ENCODE measurements around the gene DCST1. TPM values are rescaled to one million over a fixed set of nuclear protein-coding genes. Genes with fewer than 3 reads are reported as not detected.
A peak's percentile ranks its signal among the peaks of the same experiment; 100 is the strongest.

The DCST1 gene
- total and polyA plus RNA-seq, 2 donors (not counting 1 experiment from before 2014, with no cell fraction given): not detected

DNA sequence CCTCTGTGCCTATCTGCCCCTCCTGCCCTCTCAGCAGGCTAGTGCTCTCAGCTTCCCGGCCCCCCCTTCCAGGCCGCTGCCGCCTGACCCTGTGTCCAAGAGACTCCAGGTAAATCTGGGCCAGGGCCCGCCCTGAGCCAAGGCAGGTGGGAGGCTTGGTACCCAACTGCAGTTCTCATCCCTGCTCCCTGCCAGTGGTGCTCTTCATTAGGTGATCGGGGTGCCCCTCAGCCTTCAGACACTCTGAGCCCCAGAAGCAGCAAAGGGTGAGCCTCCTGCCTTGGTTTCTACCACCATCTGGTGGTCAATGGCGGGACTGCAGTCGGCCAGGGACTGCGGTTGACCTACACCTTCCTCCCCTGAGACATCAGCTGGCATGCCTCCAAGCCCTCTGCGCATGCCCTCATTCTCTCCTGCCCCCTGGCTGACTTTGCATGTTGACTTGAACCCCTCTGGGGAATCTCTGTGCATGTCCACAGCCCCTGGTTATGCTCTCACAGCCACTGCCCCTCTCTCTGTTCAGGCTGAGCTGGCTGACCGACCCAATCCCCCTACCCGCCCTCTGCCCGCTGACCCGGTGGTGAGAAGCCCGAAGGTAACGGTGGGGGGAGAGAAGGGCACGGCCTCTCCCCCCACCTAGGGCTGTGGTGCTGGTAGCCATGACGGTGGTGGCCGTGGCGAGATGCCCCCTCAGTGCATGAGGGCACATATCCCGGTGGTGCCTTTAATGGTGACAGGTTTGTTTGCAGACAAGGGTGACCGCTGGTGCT lies 27.9 kb downstream of the DCST1 start:
- Histone ChIP-seq H3K27ac (ENCODE audit: insufficient read depth, low read length) (no peak overlapping the region), H3K79me2 (ENCODE audit: control insufficient read depth, insufficient read depth, low read length) (no peaks in the 10 kb centered on the region), H2AFZ (ENCODE audit: low read length) (no peak overlapping the region), H4K20me1 (ENCODE audit: control insufficient read depth, extremely low read depth, insufficient read depth, low read length) (no peaks in the 10 kb centered on the region), H3K4me1 (ENCODE audit: control insufficient read depth, extremely low read depth, insufficient read depth, low read length) (peaks cover 10% of the 10 kb centered on the region), H3K9me3 (ENCODE audit: control insufficient read depth, insufficient read depth, low read depth, low read length) (no peaks in the 10 kb centered on the region), H3K4me3 (replicated peaks in 1 of 4; ENCODE audit: control extremely low read depth in 1 of 4, insufficient read depth in 1 of 4, low read depth in 3 of 4, low read length in 4 of 4) (no peak overlapping the region), H3K9ac (ENCODE audit: insufficient read depth, low read length) (no peak overlapping the region), H3K27me3 (ENCODE audit: control insufficient read depth, insufficient read depth, low read length) (no peaks in the 10 kb centered on the region), H3K4me2 (ENCODE audit: extremely low read depth, insufficient read depth, low read length) (no peak overlapping the region), H3K36me3 (ENCODE audit: control insufficient read depth, insufficient read depth, low read length) (peaks cover 7% of the 10 kb centered on the region)
- DNase-seq (ENCODE audit: low read depth in 2 of 2): peak; percentile 62 to 73
- TF ChIP-seq, protein P1, sequence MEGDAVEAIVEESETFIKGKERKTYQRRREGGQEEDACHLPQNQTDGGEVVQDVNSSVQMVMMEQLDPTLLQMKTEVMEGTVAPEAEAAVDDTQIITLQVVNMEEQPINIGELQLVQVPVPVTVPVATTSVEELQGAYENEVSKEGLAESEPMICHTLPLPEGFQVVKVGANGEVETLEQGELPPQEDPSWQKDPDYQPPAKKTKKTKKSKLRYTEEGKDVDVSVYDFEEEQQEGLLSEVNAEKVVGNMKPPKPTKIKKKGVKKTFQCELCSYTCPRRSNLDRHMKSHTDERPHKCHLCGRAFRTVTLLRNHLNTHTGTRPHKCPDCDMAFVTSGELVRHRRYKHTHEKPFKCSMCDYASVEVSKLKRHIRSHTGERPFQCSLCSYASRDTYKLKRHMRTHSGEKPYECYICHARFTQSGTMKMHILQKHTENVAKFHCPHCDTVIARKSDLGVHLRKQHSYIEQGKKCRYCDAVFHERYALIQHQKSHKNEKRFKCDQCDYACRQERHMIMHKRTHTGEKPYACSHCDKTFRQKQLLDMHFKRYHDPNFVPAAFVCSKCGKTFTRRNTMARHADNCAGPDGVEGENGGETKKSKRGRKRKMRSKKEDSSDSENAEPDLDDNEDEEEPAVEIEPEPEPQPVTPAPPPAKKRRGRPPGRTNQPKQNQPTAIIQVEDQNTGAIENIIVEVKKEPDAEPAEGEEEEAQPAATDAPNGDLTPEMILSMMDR (conservative IDR thresholded peaks at IDR 0.05 in 1 of 2, IDR thresholded peaks at IDR 0.05 in 1 of 2; ENCODE audit: low read depth in 1 of 2, low read length in 2 of 2): peak; percentile 98 to 99
- TF ChIP-seq EZH2 (IDR thresholded peaks at IDR 0.05; ENCODE audit: low read length, missing control alignments): no peak

DNA sequence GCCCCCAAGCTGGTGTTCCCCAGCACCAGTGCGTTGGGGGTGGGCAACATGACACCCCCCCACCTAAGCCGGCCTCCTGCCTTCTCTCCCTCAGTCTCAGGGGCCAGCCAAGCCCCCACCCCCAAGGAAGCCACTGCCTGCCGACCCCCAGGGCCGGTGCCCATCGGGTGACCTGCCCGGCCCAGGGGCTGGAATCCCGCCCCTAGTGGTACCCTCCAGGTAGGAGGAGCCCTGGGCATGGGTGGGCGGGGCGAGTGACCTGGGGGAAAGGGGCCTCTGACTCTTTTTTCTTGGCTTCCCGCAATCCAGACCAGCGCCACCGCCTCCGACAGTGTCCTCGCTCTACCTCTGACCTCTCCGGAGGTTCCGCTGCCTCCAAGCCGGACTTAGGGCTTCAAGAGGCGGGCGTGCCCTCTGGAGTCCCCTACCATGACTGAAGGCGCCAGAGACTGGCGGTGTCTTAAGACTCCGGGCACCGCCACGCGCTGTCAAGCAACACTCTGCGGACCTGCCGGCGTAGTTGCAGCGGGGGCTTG lies 28.6 kb downstream of the DCST1 start:
- TF ChIP-seq EZH2 (IDR thresholded peaks at IDR 0.05; ENCODE audit: low read length, missing control alignments): no peak
- TF ChIP-seq, protein P1 (conservative IDR thresholded peaks at IDR 0.05 in 1 of 2, IDR thresholded peaks at IDR 0.05 in 1 of 2; ENCODE audit: low read depth in 1 of 2, low read length in 2 of 2): no peak
- Histone ChIP-seq H3K79me2 (ENCODE audit: control insufficient read depth, insufficient read depth, low read length) (no peaks in the 10 kb centered on the region), H3K27ac (ENCODE audit: insufficient read depth, low read length) (no peak overlapping the region), H3K9ac (ENCODE audit: insufficient read depth, low read length) (no peak overlapping the region), H3K27me3 (ENCODE audit: control insufficient read depth, insufficient read depth, low read length) (no peaks in the 10 kb centered on the region), H3K4me3 (replicated peaks in 1 of 4; ENCODE audit: control extremely low read depth in 1 of 4, insufficient read depth in 1 of 4, low read depth in 3 of 4, low read length in 4 of 4) (no peak overlapping the region), H3K9me3 (ENCODE audit: control insufficient read depth, insufficient read depth, low read depth, low read length) (no peaks in the 10 kb centered on the region), H3K4me1 (ENCODE audit: control insufficient read depth, extremely low read depth, insufficient read depth, low read length) (peaks cover 10% of the 10 kb centered on the region), H2AFZ (ENCODE audit: low read length) (no peak overlapping the region), H3K36me3 (ENCODE audit: control insufficient read depth, insufficient read depth, low read length) (peaks cover 7% of the 10 kb centered on the region), H4K20me1 (ENCODE audit: control insufficient read depth, extremely low read depth, insufficient read depth, low read length) (no peaks in the 10 kb centered on the region), H3K4me2 (ENCODE audit: extremely low read depth, insufficient read depth, low read length) (no peak overlapping the region)
- DNase-seq (ENCODE audit: low read depth in 2 of 2): no peak

DNA sequence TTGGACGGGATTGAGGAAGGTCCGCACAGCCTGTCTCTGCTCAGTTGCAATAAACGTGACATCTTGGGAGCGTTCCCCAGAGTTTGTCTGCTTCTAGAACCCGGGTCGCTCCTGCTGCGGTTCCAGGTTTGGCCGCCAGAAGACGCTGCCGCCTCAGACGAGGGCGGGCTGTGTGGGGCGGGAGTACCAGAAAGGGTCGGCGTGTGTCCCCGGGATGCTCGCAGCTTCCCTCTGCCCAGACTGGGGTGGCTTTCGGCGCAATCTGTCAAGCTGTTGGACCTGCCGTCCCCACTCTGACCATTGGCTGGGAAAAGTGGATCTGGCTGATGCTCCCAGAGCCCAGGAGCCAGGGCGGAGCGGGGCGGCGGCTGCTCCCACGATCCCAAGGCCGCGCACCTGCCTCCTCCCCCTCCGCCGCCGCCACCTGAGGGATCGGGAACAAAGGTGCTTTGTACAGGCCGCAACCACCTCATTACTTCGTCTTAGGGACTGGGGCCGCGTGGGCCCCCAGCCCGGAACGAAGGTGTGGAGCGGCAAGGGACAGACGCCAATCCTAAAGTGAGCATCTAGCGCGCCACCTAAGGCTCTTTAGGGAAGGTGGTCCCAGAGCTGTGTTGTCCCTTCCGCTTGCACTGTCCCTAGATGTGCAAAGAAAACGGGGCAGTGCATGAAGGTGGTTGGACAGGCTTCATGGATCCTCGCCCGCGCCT lies 29.2 kb downstream of the DCST1 start:
- Histone ChIP-seq H3K27me3 (ENCODE audit: control insufficient read depth, insufficient read depth, low read length) (no peaks in the 10 kb centered on the region), H3K36me3 (ENCODE audit: control insufficient read depth, insufficient read depth, low read length) (peaks cover 6% of the 10 kb centered on the region), H3K9ac (ENCODE audit: insufficient read depth, low read length) (no peak overlapping the region), H3K4me2 (ENCODE audit: extremely low read depth, insufficient read depth, low read length) (peak overlapping the region; percentile 88), H3K27ac (ENCODE audit: insufficient read depth, low read length) (no peak overlapping the region), H3K4me1 (ENCODE audit: control insufficient read depth, extremely low read depth, insufficient read depth, low read length) (peaks cover 10% of the 10 kb centered on the region), H3K4me3 (replicated peaks in 1 of 4; ENCODE audit: control extremely low read depth in 1 of 4, insufficient read depth in 1 of 4, low read depth in 3 of 4, low read length in 4 of 4) (peak overlapping the region; percentile 64 to 92 (median 87)), H3K9me3 (ENCODE audit: control insufficient read depth, insufficient read depth, low read depth, low read length) (no peaks in the 10 kb centered on the region), H3K79me2 (ENCODE audit: control insufficient read depth, insufficient read depth, low read length) (no peaks in the 10 kb centered on the region), H4K20me1 (ENCODE audit: control insufficient read depth, extremely low read depth, insufficient read depth, low read length) (no peaks in the 10 kb centered on the region), H2AFZ (ENCODE audit: low read length) (no peak overlapping the region)
- peak; percentile 25 to 44 for DNase-seq (ENCODE audit: low read depth in 2 of 2)
- TF ChIP-seq, protein P1 (conservative IDR thresholded peaks at IDR 0.05 in 1 of 2, IDR thresholded peaks at IDR 0.05 in 1 of 2; ENCODE audit: low read depth in 1 of 2, low read length in 2 of 2): peak; percentile 57 to 84
- TF ChIP-seq EZH2 (IDR thresholded peaks at IDR 0.05; ENCODE audit: low read length, missing control alignments): no peak
